ENCODE results near the gene LOXL1.
"Not testable (repeated sequence)": the region's sequence is repeated elsewhere in the genome, so short reads cannot be mapped to it uniquely, and the experiment has no call there.

DNA sequence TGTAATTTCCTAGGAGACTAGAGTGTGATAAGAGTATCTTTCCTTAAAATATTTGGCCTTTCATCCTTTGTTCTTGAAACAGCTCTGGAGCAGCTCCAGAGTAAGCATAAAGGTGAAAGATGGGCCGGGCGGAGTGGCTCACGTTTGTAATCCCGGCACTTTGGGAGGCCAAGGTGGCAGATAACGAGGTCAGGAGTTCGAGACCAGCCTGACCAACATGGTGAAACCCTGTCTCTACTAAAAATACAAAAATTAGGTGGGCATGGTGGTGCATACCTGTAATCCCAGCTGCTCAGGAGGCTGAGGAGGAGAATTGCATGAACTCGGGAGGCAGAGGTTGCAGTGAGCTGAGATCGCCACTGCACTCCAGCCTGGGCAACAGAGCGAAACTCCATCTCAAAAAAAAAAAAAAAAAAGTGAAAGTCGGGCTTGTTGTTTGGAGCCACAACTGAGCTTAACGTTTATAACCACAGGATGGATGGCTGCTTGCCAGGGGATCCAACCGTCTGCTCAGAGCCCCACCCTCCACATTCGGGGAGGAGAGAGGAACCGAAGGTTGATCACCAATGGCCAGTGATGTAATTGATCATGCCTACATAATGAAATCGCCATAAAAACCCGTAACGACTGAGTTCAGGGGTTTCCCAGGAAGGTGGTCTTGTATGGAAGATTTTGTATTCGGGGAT is 49.3 kb downstream of the LOXL1 start:
- TF ChIP-seq, protein P1, sequence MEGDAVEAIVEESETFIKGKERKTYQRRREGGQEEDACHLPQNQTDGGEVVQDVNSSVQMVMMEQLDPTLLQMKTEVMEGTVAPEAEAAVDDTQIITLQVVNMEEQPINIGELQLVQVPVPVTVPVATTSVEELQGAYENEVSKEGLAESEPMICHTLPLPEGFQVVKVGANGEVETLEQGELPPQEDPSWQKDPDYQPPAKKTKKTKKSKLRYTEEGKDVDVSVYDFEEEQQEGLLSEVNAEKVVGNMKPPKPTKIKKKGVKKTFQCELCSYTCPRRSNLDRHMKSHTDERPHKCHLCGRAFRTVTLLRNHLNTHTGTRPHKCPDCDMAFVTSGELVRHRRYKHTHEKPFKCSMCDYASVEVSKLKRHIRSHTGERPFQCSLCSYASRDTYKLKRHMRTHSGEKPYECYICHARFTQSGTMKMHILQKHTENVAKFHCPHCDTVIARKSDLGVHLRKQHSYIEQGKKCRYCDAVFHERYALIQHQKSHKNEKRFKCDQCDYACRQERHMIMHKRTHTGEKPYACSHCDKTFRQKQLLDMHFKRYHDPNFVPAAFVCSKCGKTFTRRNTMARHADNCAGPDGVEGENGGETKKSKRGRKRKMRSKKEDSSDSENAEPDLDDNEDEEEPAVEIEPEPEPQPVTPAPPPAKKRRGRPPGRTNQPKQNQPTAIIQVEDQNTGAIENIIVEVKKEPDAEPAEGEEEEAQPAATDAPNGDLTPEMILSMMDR (conservative IDR thresholded peaks at IDR 0.05 in 1 of 2, IDR thresholded peaks at IDR 0.05 in 1 of 2; ENCODE audit: low read depth in 1 of 2, low read length in 2 of 2), result not testable (repeated sequence)
- TF ChIP-seq EZH2 (IDR thresholded peaks at IDR 0.05; ENCODE audit: low read length, missing control alignments), result not testable (repeated sequence)
